WI38 (cell line): ENCODE data around the gene KCTD14.
"Not testable (repeated sequence)": the region's sequence is repeated elsewhere in the genome, so short reads cannot be mapped to it uniquely, and the experiment has no call there.

Experiments used
- H3K4me3 ChIP-seq: 2 replicates; pipeline ENCODE4 v1.5.1; 2011; ENCODE audit warnings: low read depth, mild to moderate bottlenecking, control low read depth, low read length
- TF ChIP-seq, protein P1 (sequence below): IDR thresholded peaks from 2 replicates; pipeline ENCODE4 v1.5.1; 2012; ENCODE audit warnings: low read depth, mild to moderate bottlenecking, control low read depth, low read length

Gene KCTD14

DNA sequence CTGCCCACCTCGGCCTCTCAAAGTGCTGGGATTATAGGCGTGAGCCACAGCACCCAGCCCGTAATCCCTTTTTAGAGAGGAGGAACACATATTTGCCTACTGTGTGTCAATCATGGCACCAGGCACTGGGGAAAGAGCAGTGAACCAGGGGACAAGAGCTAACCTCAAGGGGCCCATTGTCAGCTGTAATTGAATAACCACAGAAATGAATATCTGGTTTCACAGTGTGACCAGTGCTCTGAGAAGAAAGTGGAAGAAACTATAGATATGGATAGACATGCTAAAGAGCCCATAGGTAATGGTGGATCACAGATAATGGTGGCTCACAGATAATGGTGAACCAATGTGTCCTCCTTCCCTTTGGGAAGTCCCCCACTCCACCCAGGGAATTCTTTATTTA is 8.6 kb upstream of the KCTD14 start:
- TF ChIP-seq, protein P1, sequence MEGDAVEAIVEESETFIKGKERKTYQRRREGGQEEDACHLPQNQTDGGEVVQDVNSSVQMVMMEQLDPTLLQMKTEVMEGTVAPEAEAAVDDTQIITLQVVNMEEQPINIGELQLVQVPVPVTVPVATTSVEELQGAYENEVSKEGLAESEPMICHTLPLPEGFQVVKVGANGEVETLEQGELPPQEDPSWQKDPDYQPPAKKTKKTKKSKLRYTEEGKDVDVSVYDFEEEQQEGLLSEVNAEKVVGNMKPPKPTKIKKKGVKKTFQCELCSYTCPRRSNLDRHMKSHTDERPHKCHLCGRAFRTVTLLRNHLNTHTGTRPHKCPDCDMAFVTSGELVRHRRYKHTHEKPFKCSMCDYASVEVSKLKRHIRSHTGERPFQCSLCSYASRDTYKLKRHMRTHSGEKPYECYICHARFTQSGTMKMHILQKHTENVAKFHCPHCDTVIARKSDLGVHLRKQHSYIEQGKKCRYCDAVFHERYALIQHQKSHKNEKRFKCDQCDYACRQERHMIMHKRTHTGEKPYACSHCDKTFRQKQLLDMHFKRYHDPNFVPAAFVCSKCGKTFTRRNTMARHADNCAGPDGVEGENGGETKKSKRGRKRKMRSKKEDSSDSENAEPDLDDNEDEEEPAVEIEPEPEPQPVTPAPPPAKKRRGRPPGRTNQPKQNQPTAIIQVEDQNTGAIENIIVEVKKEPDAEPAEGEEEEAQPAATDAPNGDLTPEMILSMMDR, result no peak
- no peak overlapping the region for H3K4me3 ChIP-seq

DNA sequence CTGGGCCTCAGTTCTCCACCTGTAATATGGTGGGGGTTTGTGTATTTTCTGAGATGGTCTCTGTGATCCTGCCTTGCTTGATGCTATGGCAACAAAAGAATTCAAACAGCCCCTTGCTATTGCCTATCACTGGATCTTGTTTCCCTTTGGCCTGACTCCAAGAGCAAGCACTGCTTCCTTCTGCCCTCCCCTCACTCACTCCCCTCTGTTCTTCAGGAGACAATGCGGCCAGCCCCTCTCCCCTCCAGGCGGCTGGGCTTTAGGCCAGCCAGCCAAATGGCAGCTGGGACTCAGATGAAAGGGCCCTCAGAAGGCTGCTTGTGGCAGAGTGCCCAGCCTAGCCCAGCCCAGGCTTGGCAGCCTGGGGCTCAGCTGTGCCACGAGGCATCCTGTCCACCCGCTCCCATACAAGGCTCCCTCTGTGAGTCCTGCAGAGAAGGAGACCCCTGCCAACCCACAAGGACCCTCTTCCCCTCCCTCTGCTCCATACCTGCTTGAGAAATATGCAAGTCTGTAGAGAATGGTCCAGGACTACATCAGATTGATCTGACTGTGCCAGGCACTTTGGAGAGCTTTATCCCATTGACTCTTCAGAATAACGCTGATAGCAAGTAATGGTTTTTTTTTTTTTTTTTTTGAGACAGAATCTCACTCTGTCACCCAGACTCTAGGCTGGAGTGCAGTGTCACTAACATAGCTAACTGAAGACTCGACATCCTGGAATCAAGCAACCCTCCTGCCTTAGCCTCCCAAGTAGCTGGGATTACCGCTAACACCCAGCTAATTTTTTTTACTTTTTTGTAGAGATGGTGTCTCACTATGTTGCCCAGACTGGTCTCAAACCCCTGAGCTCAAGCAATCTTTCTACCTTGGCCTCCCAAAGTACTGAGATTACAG is 7.6 kb upstream of the KCTD14 start:
- TF ChIP-seq, protein P1, result no peak
- no peak overlapping the region for H3K4me3 ChIP-seq

DNA sequence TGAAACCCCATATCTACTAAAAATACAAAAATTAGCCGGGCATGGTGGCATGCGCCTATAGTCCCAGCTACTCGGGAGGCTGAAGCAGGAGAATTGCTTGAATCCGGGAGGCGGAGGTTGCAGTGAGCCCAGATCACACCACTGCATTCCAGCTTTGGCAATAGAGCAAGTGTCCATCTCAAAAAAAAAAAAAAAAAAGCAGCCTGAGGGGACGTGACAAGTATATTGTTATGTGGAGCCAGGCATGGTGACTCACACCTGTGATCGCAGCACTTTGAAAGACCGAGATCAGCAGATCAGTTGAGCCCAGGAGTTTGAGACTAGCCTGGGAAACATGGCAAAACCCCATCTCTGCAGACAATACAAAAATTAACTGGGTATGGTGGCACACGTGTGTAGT is 5.3 kb upstream of the KCTD14 start:
- not testable (repeated sequence) for H3K4me3 ChIP-seq

DNA sequence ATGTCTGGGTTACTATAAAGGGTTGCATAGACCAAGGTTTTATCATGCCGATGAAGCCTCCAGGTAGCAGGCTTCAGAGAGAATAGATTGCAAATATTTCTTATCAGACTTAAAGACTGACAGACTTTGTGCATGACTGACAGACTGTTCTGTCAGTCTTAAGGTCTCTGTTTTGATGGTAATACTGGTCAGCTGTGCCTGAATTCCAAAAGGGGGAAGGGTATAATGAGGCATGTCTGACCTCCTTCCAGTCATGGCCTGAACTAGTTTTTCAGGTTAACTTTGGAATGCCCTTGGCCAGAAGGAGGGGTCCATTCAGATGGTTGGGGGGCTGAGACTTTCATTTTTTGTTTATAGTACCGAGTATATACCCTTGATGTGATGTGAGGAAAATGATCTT is 4.7 kb upstream of the KCTD14 start:
- H3K4me3 ChIP-seq, result no peak overlapping the region

DNA sequence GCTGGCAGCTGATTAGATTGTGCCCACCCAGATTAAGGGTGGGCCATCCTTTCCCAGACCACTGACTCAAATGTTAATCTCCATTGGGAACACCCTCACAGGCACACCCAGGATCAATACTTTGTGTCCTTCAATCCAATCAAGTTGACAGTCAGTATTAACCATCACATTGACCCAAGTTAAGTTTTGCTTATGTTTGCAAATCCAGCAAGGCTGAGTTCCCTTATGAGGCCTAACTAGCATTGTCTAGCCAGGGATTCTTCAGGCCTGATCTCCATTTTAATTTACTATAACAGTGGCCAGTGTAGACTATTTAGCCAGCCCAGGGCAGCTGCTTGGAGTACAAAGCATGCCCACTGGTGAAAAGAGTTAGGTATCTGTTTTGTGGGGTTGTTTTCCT is 2.3 kb upstream of the KCTD14 start:
- H3K4me3 ChIP-seq, result no peak overlapping the region
- TF ChIP-seq, protein P1, result no peak

More for the DNA sequence above, 4.7 kb upstream of the KCTD14 start:
- TF ChIP-seq, protein P1, result no peak

DNA sequence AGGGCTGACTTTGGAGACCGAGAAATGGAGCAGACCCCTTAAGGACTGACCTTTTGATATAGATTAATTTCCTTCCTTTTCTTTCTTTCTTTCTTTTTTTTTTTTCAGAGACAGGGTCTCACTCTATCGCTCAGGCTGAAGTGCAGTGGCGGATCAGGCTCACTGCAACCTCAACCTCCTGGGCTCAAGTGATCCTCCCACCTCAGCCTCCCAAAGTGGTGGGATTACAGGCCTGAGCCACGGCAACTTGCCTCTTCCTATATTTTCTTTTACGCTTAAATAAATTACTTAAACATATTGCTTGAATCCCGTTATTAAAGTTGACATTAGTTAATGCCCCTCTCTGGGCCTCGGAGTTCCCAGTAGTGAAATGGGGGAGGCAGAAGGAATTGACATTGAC is 350 bp upstream of the KCTD14 start:
- peak overlapping the region; percentile 51 for H3K4me3 ChIP-seq
- TF ChIP-seq, protein P1, result no peak

DNA sequence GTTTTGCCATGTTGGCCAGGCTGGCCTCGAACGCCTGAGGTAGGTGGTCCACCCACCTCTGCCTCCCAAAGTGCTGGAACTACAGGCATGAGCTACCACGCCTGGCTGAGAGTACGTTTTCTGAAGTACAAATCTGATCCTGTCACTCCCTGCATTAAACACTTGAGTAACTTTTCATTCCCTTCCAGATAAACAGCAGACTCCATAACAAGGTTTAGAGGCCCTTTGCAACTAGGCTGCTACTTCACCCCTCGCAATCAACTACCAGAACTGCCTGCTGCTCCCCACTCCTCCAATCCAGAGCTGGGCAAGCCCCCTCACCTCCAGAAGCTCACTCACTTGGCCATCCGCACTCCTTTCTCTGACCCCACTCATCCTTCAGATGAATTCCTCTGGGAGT is 1.5 kb downstream of the KCTD14 start:
- H3K4me3 ChIP-seq, result no peak overlapping the region
- TF ChIP-seq, protein P1, result no peak
